Measurements from ENCODE around the gene PNPLA5. TPM values are rescaled to one million over a fixed set of nuclear protein-coding genes. Genes with fewer than 3 reads are reported as not detected.

The PNPLA5 gene
- polyA plus RNA-seq, 2 of the 4 experiments (the other 2 are of a cell fraction): not detected

DNA sequence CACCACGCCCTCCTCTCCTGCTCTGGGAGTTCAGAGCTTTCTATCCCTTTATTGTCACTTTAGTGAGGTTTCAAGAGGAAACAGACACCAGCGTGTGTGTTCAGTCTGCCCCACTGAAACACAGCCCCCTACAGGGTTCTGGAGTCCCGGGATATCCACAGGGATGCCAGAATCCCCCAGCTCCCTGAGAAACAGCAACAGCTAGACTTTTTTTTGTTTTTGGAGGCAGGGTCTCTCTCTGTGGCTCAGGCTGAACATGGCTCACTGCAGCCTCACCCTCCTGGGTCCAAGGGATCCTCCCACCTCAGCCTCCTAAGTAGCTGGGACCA, 39.9 kb downstream of the PNPLA5 start:
- FAIRE-seq (no peak), DNase-seq (ENCODE audit: low read depth in 1 of 2, low spot score in 1 of 2) (no peak), ATAC-seq (no peak)
- TF ChIP-seq, protein P1, sequence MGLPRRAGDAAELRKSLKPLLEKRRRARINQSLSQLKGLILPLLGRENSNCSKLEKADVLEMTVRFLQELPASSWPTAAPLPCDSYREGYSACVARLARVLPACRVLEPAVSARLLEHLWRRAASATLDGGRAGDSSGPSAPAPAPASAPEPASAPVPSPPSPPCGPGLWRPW (IDR thresholded peaks at IDR 0.05): no peak
- no peak for TF ChIP-seq RFX5 (IDR thresholded peaks at IDR 0.05)
- TF ChIP-seq, protein P2, sequence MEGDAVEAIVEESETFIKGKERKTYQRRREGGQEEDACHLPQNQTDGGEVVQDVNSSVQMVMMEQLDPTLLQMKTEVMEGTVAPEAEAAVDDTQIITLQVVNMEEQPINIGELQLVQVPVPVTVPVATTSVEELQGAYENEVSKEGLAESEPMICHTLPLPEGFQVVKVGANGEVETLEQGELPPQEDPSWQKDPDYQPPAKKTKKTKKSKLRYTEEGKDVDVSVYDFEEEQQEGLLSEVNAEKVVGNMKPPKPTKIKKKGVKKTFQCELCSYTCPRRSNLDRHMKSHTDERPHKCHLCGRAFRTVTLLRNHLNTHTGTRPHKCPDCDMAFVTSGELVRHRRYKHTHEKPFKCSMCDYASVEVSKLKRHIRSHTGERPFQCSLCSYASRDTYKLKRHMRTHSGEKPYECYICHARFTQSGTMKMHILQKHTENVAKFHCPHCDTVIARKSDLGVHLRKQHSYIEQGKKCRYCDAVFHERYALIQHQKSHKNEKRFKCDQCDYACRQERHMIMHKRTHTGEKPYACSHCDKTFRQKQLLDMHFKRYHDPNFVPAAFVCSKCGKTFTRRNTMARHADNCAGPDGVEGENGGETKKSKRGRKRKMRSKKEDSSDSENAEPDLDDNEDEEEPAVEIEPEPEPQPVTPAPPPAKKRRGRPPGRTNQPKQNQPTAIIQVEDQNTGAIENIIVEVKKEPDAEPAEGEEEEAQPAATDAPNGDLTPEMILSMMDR (IDR thresholded peaks at IDR 0.05): no peak
- TF ChIP-seq HDAC2 (IDR thresholded peaks at IDR 0.05): no peak
- no peak for TF ChIP-seq POLR2AphosphoS2 (conservative IDR thresholded peaks at IDR 0.05; ENCODE audit: low read length)
- TF ChIP-seq CEBPB (IDR thresholded peaks at IDR 0.05): no peak
- TF ChIP-seq GATA3 (IDR thresholded peaks at IDR 0.05; ENCODE audit: borderline replicate concordance): no peak
- TF ChIP-seq MYC (IDR thresholded peaks at IDR 0.05; ENCODE audit: borderline replicate concordance, low read length): no peak
- TF ChIP-seq RAD21 (conservative IDR thresholded peaks at IDR 0.05 in 1 of 2, IDR thresholded peaks at IDR 0.05 in 1 of 2): no peak
- no peak for TF ChIP-seq EHMT2 (IDR thresholded peaks at IDR 0.05; ENCODE audit: low read depth)
- ChIA-PET POLR2A (no interaction called here), CTCF (interaction anchor here (0.6 to 2.0 kb wide), 7 partner anchors 9 to 599 kb away, joined by 3 to 6 read pairs (median 3); no protein-coding TSS in a partner anchor)
- 8% methylated on average over 3 of the region's 3 CpGs for WGBS (ENCODE audit: missing lambda C conversion rate)
- Histone ChIP-seq H3K4me3 (no peak overlapping the region), H3K4me2 (no peak overlapping the region), H3K9me3 (no peaks in the 10 kb centered on the region), H3K27ac (no peak overlapping the region), H3K4me1 (no peaks in the 10 kb centered on the region)

DNA sequence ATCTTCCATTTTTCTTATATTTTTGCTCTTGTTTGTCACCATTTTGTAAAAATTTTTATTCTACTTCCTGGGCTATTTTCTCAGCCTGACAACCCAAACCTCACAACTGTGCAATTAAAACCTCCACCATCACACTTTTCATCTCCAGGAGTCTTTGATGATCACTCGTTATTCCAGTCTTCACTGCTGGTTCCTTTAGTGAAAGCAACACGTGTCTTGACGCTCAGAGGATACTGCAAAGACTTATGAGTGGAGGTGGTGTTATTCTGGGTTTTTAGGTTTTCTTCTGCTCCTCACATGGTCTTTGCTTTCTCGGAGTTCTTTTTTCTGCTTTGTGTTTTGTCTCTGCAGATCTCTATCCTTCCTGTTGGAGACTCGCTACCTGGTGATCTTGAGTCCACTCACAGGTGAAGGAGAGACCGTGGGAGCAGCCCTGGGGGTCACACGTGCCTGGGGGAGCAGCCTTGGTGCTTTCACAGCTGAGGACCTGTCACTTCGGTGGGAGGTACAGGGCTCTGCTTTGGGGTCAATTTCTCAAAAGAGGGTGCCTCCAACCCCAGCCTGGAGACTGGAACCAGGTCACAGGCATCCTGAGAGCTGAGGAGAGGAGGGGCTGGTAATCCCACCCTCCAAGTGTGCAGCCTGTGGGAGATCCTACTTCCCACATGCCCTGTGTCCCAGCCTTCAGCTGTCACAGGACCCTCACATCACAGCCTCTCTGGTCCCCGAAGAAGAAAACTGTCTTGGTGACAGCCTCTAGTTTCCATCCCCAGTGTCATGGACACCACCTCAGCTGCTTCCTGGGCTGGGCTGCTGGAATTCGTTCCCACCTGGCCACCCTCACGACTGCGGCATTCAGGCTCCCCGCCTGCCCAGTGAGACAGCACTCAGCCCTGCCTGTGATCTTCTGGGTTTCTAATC, 40.5 kb downstream of the PNPLA5 start:
- WGBS (ENCODE audit: missing lambda C conversion rate): 9% methylated on average over 12 of the region's 13 CpGs
- TF ChIP-seq HOXA7 (CRISPR knock-in tag; IDR thresholded peaks at IDR 0.05): no peak
- no peak for TF ChIP-seq NFE2L2 (conservative IDR thresholded peaks at IDR 0.05; ENCODE audit: low read length)
- TF ChIP-seq MAZ (IDR thresholded peaks at IDR 0.05; ENCODE audit: borderline replicate concordance, low read depth, low read length): no peak
- TF ChIP-seq ESRRA (IDR thresholded peaks at IDR 0.05; ENCODE audit: borderline replicate concordance, low read length): no peak
- TF ChIP-seq, protein P3, sequence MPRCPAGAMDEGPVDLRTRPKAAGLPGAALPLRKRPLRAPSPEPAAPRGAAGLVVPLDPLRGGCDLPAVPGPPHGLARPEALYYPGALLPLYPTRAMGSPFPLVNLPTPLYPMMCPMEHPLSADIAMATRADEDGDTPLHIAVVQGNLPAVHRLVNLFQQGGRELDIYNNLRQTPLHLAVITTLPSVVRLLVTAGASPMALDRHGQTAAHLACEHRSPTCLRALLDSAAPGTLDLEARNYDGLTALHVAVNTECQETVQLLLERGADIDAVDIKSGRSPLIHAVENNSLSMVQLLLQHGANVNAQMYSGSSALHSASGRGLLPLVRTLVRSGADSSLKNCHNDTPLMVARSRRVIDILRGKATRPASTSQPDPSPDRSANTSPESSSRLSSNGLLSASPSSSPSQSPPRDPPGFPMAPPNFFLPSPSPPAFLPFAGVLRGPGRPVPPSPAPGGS (IDR thresholded peaks at IDR 0.05): no peak
- no peak for TF ChIP-seq ZNF302 (CRISPR knock-in tag; IDR thresholded peaks at IDR 0.05)
- TF ChIP-seq CHD2 (IDR thresholded peaks at IDR 0.05; ENCODE audit: low read length, partially characterized antibody): no peak
- no peak for TF ChIP-seq HEYL (CRISPR knock-in tag; IDR thresholded peaks at IDR 0.05)
- no peak for TF ChIP-seq KDM5A (IDR thresholded peaks at IDR 0.05)
- no peak for TF ChIP-seq E2F6 (IDR thresholded peaks at IDR 0.05; ENCODE audit: borderline replicate concordance, low read depth)
- TF ChIP-seq, protein P4, sequence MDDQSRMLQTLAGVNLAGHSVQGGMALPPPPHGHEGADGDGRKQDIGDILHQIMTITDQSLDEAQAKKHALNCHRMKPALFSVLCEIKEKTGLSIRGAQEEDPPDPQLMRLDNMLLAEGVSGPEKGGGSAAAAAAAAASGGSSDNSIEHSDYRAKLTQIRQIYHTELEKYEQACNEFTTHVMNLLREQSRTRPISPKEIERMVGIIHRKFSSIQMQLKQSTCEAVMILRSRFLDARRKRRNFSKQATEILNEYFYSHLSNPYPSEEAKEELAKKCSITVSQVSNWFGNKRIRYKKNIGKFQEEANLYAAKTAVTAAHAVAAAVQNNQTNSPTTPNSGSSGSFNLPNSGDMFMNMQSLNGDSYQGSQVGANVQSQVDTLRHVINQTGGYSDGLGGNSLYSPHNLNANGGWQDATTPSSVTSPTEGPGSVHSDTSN (IDR thresholded peaks at IDR 0.05): no peak
- H3K4me2 ChIP-seq: no peak overlapping the region
- no peak for FAIRE-seq
- no peak overlapping the region for H3K4me3 ChIP-seq
- DNase-seq (ENCODE audit: low read depth in 1 of 2, low spot score in 1 of 2): no peak
- no peak for ATAC-seq
- no peaks in the 10 kb centered on the region for H3K9me3 ChIP-seq
- ChIA-PET POLR2A (no interaction called here), CTCF (interaction anchor here (0.6 to 2.0 kb wide), 6 partner anchors 8 to 599 kb away, joined by 3 to 6 read pairs (median 3); no protein-coding TSS in a partner anchor)
- no peaks in the 10 kb centered on the region for H3K4me1 ChIP-seq
- no peak overlapping the region for H3K27ac ChIP-seq

Data from A549 (cell line).